AML-193 (cell line): Measurements from ENCODE around the gene GART.

Experiments used
- DNase-seq, 2 experiments: peaks; one replicate each; lab custom pipeline; 2025; lab: John Stamatoyannopoulos, UW

GART gene

GRCh38 chr21:33461538-33462250 lies 80.2 kb downstream of the GART start:
- no peak for DNase-seq

GRCh38 chr21:33458861-33459260 lies 83.1 kb downstream of the GART start:
- no peak for DNase-seq

- DNase-seq = no peak
Observed at GRCh38 chr21:33455686-33456446, 86.1 kb downstream of the GART start.
